ENCODE results near the gene RBM24. TPM values are rescaled to one million over a fixed set of nuclear protein-coding genes. Genes with fewer than 3 reads are reported as not detected.
"Not testable (repeated sequence)": the region's sequence is repeated elsewhere in the genome, so short reads cannot be mapped to it uniquely, and the experiment has no call there.

RBM24 gene
- total RNA-seq, 2 donors from 2014 or later, result 121 to 132 TPM

GRCh38 chr6:17318435-17319165 is 37.4 kb downstream of the RBM24 start:
- ATAC-seq (peak; percentile 26 to 38), DNase-seq (peak; percentile 31)
- intact Hi-C loops (cut with DNase I), result no loop called here

- ATAC-seq; DNase-seq; intact Hi-C loops (cut with DNase I): not testable (repeated sequence)
Measured at GRCh38 chr6:17320266-17320665, 39.1 kb downstream of the RBM24 start.

- DNase-seq (no peak), ATAC-seq (no peak)
- intact Hi-C loops (cut with DNase I), result no loop called here
Measured at GRCh38 chr6:17331238-17331637, 50.1 kb downstream of the RBM24 start.

GRCh38 chr6:17334265-17334664 is 53.1 kb downstream of the RBM24 start:
- intact Hi-C loops (cut with DNase I), result no loop called here
- DNase-seq, result no peak
- ATAC-seq, result no peak

- no peak for DNase-seq
- intact Hi-C loops (cut with DNase I), result no loop called here
- no peak for ATAC-seq
Measured at GRCh38 chr6:17336425-17336824, 55.3 kb downstream of the RBM24 start.

- intact Hi-C loops (cut with DNase I), result no loop called here
- DNase-seq (no peak), ATAC-seq (no peak)
Measured at GRCh38 chr6:17339308-17339670, 58.1 kb downstream of the RBM24 start.

- no peak for ATAC-seq
- intact Hi-C loops (cut with DNase I), result no loop called here
Measured at GRCh38 chr6:17341117-17341805, 60.1 kb downstream of the RBM24 start.

GRCh38 chr6:17341891-17342290 is 60.7 kb downstream of the RBM24 start:
- intact Hi-C loops (cut with DNase I), result no loop called here
- ATAC-seq (no peak), DNase-seq (no peak)

More at GRCh38 chr6:17341117-17341805, 60.1 kb downstream of the RBM24 start:
- DNase-seq, result no peak

- no peak for DNase-seq
- no peak for ATAC-seq
- intact Hi-C loops (cut with DNase I), result no loop called here
Measured at GRCh38 chr6:17343215-17343614, 62.1 kb downstream of the RBM24 start.

Other genes with a start within 250 kb of the RBM24 start
- not detected for gene STMND1, start 179.3 kb upstream of the RBM24 start, total RNA-seq
- 10 to 100 TPM; 69.6 to 79.5 TPM for gene CAP2, start 112.2 kb downstream of the RBM24 start, total RNA-seq

Data from left cardiac atrium (tissue), 4 donors.